A172 (cell line): ENCODE data around the gene HDHD3. TPM values are rescaled to one million over a fixed set of nuclear protein-coding genes. Genes with fewer than 3 reads are reported as not detected.
A peak's percentile ranks its signal among the peaks of the same experiment; 100 is the strongest.
"Not testable (repeated sequence)": the region's sequence is repeated elsewhere in the genome, so short reads cannot be mapped to it uniquely, and the experiment has no call there.

Experiments used
- DNase-seq: peaks from one replicate; pipeline ENCODE4 v3.0.0-alpha.2; 2015; ENCODE audit warnings: low spot score
- total RNA-seq: library from RNA; depleted of rRNA; stranded (reverse); fragments of >200 nt; shearing (Covaris generic); gene quantifications from 2 replicates; pipeline ENCODE4 v1.2.3, GENCODE V29; 2014; rRNA removed

The HDHD3 gene
- 19.2 and 23.2 TPM in 2 replicates for total RNA-seq

- peak; percentile 62 for DNase-seq
Observed at GRCh38 chr9:113376634-113377567, at the start of gene HDHD3. Gene HDHD3, minus strand, starts transcription at chr9:113376986. Its CDS starts 2,632 bp downstream, at chr9:113374354.

GRCh38 chr9:113425072-113425471 lies 48.3 kb upstream of the HDHD3 start:
- DNase-seq = no peak

- DNase-seq = no peak
Observed at GRCh38 chr9:113421726-113422125, 44.9 kb upstream of the HDHD3 start.

GRCh38 chr9:113417370-113417769 lies 40.6 kb upstream of the HDHD3 start:
- no peak for DNase-seq

- no peak for DNase-seq
Observed at GRCh38 chr9:113416149-113416721, 39.4 kb upstream of the HDHD3 start.

- DNase-seq = peak; percentile 84
Observed at GRCh38 chr9:113410207-113410864, 33.5 kb upstream of the HDHD3 start, which contains the start of the genes C9orf43 and POLE3. Gene C9orf43, plus strand, starts transcription at chr9:113410747. Its CDS starts 2,747 bp downstream, at chr9:113413494. Gene POLE3, minus strand, starts transcription at chr9:113410675. Its CDS starts 382 bp downstream, at chr9:113410293.

- DNase-seq = no peak
Observed at GRCh38 chr9:113409883-113410206, 33.1 kb upstream of the HDHD3 start.

GRCh38 chr9:113409481-113409880 lies 32.7 kb upstream of the HDHD3 start:
- DNase-seq = no peak

GRCh38 chr9:113406873-113407511 lies 30.2 kb upstream of the HDHD3 start:
- DNase-seq = peak; percentile 37

- not testable (repeated sequence) for DNase-seq
Observed at GRCh38 chr9:113406353-113406752, 29.6 kb upstream of the HDHD3 start.

GRCh38 chr9:113403646-113404045 lies 26.9 kb upstream of the HDHD3 start:
- DNase-seq = no peak

GRCh38 chr9:113401027-113401792 lies 24.4 kb upstream of the HDHD3 start, which contains the start of gene ALAD:
Gene ALAD, minus strand, starts transcription at chr9:113401284. Its CDS starts 7,725 bp downstream, at chr9:113393559.
- peak; percentile 93 for DNase-seq

- no peak for DNase-seq
Observed at GRCh38 chr9:113399646-113400200, 22.9 kb upstream of the HDHD3 start.

GRCh38 chr9:113398796-113399195 lies 22.0 kb upstream of the HDHD3 start:
- no peak for DNase-seq

- no peak for DNase-seq
Observed at GRCh38 chr9:113397203-113397631, 20.4 kb upstream of the HDHD3 start.

- no peak for DNase-seq
Observed at GRCh38 chr9:113395000-113395861, 18.4 kb upstream of the HDHD3 start.

GRCh38 chr9:113393281-113393680 lies 16.5 kb upstream of the HDHD3 start:
- DNase-seq = no peak

- DNase-seq = no peak
Observed at GRCh38 chr9:113391917-113392316, 15.1 kb upstream of the HDHD3 start.

GRCh38 chr9:113390192-113390960 lies 13.6 kb upstream of the HDHD3 start:
- DNase-seq = no peak
